H1 (cell line): ENCODE results near the gene CDKN1A. TPM values are rescaled to one million over a fixed set of nuclear protein-coding genes. Genes with fewer than 3 reads are reported as not detected.

ENCODE experiments used
- HDAC2 ChIP-seq, 2 experiments: fragments of 300-600 bp in 1 of 2; sonication (generic) in 1 of 2; IDR thresholded peaks; 2 replicates each; pipeline ENCODE4 v1.6.1; 2011 to 2012; ENCODE audit warnings: low read depth in 2 of 2, low read length in 2 of 2, mild to moderate bottlenecking in 2 of 2, moderate library complexity in 2 of 2, borderline replicate concordance in 1 of 2, inconsistent platforms in 1 of 2
- SIN3A ChIP-seq, 2 experiments: IDR thresholded peaks in 1 of 2; conservative IDR thresholded peaks in 1 of 2; 2 replicates each; pipeline ENCODE4 v1.6.1; 2011 to 2012; ENCODE audit warnings: low read length in 2 of 2, improper control_type of control experiment in 1 of 2, low read depth in 1 of 2, mild to moderate bottlenecking in 1 of 2
- polyA plus RNA-seq, 7 experiments: library from polyadenylated mRNA; depleted of rRNA in 3 of 7; stranded (reverse) in 5 of 7; unstranded in 2 of 7; fragments of >200 nt in 5 of 7; fragments of 200-250 nt in 2 of 7; gene quantifications; 1 replicate in 5 of 7; 2 replicates in 1 of 7; 4 replicates in 1 of 7; pipeline versions ENCODE4 v1.2.1 to v1.2.3, GENCODE V29; 2011 to 2013; ENCODE audit warnings: missing spikeins in 2 of 7, mixed read lengths in 2 of 7
- total RNA-seq: library from RNA; stranded (reverse); fragmentation: NEBNext Ultra II Directional; extraction: Animal tissue kit (Norgen Biotek cat#: 25700); gene quantifications from 2 replicates; pipeline ENCODE4 v1.2.1, GENCODE V29; 2021

Gene CDKN1A
- total and polyA plus RNA-seq, 2 of the 8 experiments (the other 6 are each of a cell fraction or from before 2014, with no cell fraction given): 15.2 to 36.0 TPM

DNA sequence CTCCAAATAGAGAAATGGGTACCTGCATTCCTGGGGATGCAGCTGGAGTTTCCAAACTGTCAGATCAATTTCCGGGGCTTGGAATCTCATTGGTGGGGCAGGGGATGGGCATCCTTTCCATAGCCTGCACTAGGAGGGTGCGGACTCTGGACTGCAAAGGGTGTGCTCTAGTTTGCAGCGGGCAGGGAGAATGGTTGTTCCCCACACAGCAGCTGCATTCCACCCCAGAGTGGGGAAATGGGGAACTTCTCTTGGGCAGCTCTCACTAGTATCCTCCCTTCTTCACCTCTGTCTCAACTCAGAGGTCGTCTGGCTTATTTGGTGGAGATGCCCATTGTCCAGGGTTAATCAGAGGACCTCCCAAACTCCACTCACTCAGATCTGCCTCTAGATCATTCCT is 34.5 kb upstream of the CDKN1A start (continued):
- TF ChIP-seq HDAC2 (IDR thresholded peaks at IDR 0.05; ENCODE audit: borderline replicate concordance in 1 of 2, low read depth in 2 of 2, low read length in 2 of 2): no peak
- no peak for TF ChIP-seq SIN3A (conservative IDR thresholded peaks at IDR 0.05 in 1 of 2, IDR thresholded peaks at IDR 0.05 in 1 of 2; ENCODE audit: low read depth in 1 of 2, low read length in 2 of 2)
